HPDE6-E6E7 (cell line): ENCODE results near the gene SCNM1.
"Not testable (repeated sequence)": the region's sequence is repeated elsewhere in the genome, so short reads cannot be mapped to it uniquely, and the experiment has no call there.

Experiments
- DNase-seq: peaks from one replicate; pipeline ENCODE4 v3.0.0; 2011; ENCODE audit warnings: missing footprints; ENCODE audit errors: extremely low spot score

SCNM1 gene

GRCh38 chr1:151193304-151193703 lies 27.4 kb downstream of the SCNM1 start:
- DNase-seq, result no peak

GRCh38 chr1:151193856-151194255 lies 27.9 kb downstream of the SCNM1 start:
- DNase-seq, result no peak

GRCh38 chr1:151194894-151195594 lies 29.1 kb downstream of the SCNM1 start:
- peak; percentile 89 for DNase-seq

- DNase-seq, result no peak
Observed at GRCh38 chr1:151196292-151196800, 30.4 kb downstream of the SCNM1 start.

- no peak for DNase-seq
Observed at GRCh38 chr1:151197863-151198253, 31.9 kb downstream of the SCNM1 start.

GRCh38 chr1:151198254-151199127 lies 32.5 kb downstream of the SCNM1 start, which contains the start of gene PIP5K1A:
PIP5K1A (plus strand) TSS chr1:151198552; CDS start chr1:151198997, 445 bp downstream.
- peak; percentile 98 for DNase-seq

- peak; percentile 47 for DNase-seq
Observed at GRCh38 chr1:151199873-151200581, 34.1 kb downstream of the SCNM1 start.

- not testable (repeated sequence) for DNase-seq
Observed at GRCh38 chr1:151205381-151205965, 39.5 kb downstream of the SCNM1 start.

- DNase-seq, result no peak
Observed at GRCh38 chr1:151210830-151211229, 44.9 kb downstream of the SCNM1 start.

GRCh38 chr1:151211972-151212705 lies 46.2 kb downstream of the SCNM1 start:
- no peak for DNase-seq

GRCh38 chr1:151213560-151213959 lies 47.6 kb downstream of the SCNM1 start:
- DNase-seq, result no peak
